Hindlimb muscle (tissue), 1 donor: ENCODE results near the gene ATP10A. TPM values are rescaled to one million over a fixed set of nuclear protein-coding genes. Genes with fewer than 3 reads are reported as not detected.
"Not testable (repeated sequence)": the region's sequence is repeated elsewhere in the genome, so short reads cannot be mapped to it uniquely, and the experiment has no call there.

Experiments used
- DNase-seq: peaks from one replicate; pipeline ENCODE4 v3.0.0-alpha.2; 2013
- polyA plus RNA-seq: library from polyadenylated mRNA; unstranded; fragments of 120-200 nt; gene quantifications from one replicate; pipeline ENCODE4 v1.2.1, GENCODE V29; 2013; ENCODE audit not compliant: insufficient read length

The ATP10A gene
- polyA plus RNA-seq, 1 donor = 2.9 TPM

DNA sequence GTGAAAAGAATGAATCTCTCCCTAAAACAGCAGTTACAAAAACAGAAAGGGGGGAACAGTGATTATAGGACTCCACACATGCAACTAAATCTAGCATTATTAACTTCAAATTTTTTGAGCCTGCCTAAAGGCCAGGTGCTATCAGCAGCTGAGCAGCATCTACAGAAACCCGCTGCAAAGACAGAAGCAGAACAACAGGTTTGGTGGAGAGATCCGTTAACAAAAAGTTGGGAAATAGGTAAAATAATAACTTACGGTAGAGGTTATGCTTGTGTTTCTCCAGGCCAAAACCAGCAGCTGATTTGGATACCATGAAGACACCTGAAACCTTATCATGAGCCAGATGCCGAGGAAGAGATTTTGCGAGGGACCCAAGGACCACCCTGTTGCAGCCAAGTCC is 222.7 kb downstream of the ATP10A start:
- DNase-seq = no peak

DNA sequence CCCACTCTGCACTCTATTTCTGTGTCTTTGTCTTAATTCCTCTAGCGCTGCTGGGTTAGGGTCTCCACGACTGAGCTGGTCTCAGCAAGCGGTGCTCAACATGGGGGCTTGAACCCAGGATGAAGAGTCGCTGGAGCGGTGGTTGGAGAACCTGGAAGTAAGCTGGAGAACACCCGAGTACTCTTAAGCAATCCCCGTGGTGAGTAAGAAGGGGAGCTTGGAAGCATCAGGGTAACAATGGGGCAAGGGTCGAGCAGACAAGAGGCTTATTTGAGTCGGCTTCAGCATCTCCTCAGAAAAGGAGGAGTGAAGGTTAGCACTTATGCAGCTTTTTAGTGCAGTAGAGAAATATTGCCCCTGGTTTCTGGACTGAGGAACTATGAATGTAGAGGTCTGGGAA is 226.6 kb downstream of the ATP10A start:
- not testable (repeated sequence) for DNase-seq

- no peak for DNase-seq
Observed at GRCh38 chr15:25635191-25635590, 227.9 kb downstream of the ATP10A start.

- DNase-seq = no peak
Observed at GRCh38 chr15:25633862-25634261, 229.3 kb downstream of the ATP10A start.

- no peak for DNase-seq
Observed at GRCh38 chr15:25631971-25632370, 231.2 kb downstream of the ATP10A start.
